Upper lobe of left lung (tissue), 4 donors: ENCODE measurements around the gene LEMD2.

Experiments
- CTCF ChIP-seq, 6 experiments: fragments of 450-650 bp in 4 of 6; fragments of 200-600 bp in 2 of 6; sonication (generic) in 2 of 6; IDR thresholded peaks; one replicate each; pipeline ENCODE4 v1.5.1; 2016 to 2019; ENCODE audit warnings: antibody characterized with exemption in 6 of 6
- EP300 ChIP-seq, 4 donors: sonication (generic); formaldehyde crosslinking; IDR thresholded peaks; one replicate each; pipeline ENCODE4 v1.5.1; 2017; ENCODE audit warnings: antibody characterized with exemption in 4 of 4, control low read depth in 2 of 4
- POLR2A ChIP-seq, 4 donors: fragments of 450-650 bp; IDR thresholded peaks; one replicate each; pipeline ENCODE4 v1.5.1; 2016 to 2017; ENCODE audit warnings: antibody characterized with exemption in 4 of 4, mild to moderate bottlenecking in 2 of 4
- POLR2AphosphoS5 ChIP-seq, 2 donors: sonication (generic); formaldehyde crosslinking; IDR thresholded peaks; one replicate each; pipeline ENCODE4 v1.5.1; 2017; ENCODE audit warnings: antibody characterized with exemption in 2 of 2

- TF ChIP-seq POLR2A (IDR thresholded peaks at IDR 0.05) = no peak
- TF ChIP-seq CTCF (IDR thresholded peaks at IDR 0.05) = no peak
- no peak for TF ChIP-seq POLR2AphosphoS5 (IDR thresholded peaks at IDR 0.05)
- no peak for TF ChIP-seq EP300 (IDR thresholded peaks at IDR 0.05)
Observed at GRCh38 chr6:33781131-33781975, 7.6 kb downstream of the LEMD2 start.
